HG02759 (cell line): Measurements from ENCODE around the gene PABPN1L.

ENCODE experiments used
- ATAC-seq: cut with Tn5 transposase; IDR thresholded peaks from one replicate; pipeline ENCODE4 v1.9.1; 2021; ENCODE audit warnings: mild to moderate bottlenecking, moderate library complexity; ENCODE audit not compliant: unreplicated experiment

PABPN1L gene

DNA sequence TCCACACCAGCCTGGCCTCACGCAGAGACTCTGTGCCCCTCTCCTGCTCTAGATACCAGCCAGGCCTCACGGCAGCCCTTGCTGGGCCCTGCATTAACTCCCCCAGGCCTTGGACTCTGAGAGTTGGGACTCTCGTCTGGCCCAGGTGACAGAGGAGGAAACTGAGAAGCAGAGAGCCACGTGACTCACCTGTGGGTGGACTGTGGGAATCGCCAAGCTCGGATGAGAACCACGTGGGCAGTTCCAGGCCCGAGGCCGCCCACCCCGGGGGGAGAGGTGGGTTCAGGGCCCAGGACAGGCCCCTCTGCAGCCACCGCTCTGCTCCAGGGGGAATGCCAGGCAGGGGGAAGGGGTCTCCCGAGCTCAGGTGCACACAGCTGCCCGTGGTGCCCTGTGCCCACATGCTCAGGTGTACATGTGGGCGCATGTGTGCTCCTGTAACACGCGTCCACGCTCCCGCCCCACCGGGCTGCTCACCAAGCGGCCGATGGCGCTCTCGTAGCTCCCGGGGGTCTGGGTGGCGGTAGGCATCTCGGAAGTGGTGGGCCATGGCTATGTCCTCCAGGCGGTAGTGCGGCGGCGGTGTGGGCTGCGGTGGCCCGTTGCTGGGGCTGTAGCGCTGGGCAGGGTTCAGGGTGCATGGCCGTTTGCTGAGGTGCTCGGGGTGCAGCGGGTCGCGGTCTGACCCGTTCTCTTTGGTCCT lies 18.3 kb upstream of the PABPN1L start:
- no peak for ATAC-seq

GRCh38 chr16:88883946-88884345 lies 17.5 kb upstream of the PABPN1L start:
- no peak for ATAC-seq

DNA sequence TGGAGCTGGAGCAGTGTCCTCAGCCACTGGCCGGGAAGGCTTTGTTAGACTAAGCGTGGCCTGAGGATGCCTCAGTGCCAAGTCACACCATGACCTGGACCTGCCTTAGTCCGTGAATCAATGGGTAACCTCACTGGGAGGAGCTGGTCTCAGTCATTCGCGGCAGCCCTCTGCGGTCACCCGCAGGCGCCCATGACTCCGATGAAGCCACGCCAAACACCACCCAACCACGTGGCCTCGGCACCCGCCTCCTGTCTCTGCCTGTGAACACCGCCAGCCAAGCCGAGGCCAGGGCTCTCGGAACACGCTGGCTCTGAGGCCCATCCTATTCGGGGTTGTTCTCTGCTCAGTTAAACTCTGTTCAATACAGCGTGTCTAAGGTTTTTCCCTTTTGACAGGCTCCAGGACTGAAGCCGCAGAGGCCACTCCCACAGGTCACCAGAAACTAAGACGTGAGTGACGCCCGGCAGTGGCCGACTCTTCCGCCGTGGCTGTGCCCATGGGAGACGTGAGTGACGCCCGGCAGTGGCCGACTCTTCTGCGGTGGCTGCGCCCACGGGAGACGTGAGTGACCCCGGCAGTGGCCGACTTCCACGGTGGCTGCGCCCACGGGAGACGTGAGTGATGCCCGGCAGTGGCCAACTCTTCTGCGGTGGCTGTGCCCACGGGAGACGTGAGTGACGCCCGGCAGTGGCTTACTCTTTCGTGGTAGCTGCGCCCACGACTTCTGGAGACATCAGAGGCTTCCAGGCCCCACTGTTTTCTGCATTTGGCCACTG lies 16.8 kb upstream of the PABPN1L start:
- ATAC-seq, result no peak

DNA sequence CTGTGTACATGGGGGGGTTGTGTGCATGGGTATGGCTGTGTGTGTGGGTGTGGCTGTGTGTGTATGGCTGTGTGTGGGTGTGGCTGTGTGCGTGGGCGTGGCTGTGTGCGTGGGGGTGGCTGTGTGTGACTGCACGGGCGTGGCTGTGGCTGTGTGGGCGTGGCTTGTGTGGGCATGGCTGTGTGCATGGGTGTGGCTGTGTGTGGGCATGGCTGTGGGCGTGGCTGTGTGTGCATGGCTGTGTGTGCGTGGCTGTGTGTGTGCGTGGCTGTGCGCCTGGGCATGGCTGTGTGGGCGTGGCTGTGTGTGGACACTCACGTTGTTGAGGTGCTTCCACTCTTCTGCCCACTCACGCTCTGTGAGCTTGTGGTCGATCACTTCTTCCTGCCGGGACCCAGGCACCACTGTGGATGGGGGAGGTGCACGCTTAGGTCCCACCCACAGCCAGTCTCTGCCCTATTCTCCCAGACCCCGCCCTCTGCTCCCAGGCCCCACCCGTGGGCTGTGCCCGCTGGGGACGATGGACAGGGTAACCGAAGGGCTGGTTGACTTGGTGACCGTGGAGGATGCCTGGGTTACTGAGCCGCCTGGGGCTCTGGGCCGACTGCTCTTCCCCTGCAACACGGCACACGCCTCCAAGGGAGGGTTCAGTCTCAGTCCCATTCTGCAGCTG lies 16.0 kb upstream of the PABPN1L start:
- no peak for ATAC-seq

DNA sequence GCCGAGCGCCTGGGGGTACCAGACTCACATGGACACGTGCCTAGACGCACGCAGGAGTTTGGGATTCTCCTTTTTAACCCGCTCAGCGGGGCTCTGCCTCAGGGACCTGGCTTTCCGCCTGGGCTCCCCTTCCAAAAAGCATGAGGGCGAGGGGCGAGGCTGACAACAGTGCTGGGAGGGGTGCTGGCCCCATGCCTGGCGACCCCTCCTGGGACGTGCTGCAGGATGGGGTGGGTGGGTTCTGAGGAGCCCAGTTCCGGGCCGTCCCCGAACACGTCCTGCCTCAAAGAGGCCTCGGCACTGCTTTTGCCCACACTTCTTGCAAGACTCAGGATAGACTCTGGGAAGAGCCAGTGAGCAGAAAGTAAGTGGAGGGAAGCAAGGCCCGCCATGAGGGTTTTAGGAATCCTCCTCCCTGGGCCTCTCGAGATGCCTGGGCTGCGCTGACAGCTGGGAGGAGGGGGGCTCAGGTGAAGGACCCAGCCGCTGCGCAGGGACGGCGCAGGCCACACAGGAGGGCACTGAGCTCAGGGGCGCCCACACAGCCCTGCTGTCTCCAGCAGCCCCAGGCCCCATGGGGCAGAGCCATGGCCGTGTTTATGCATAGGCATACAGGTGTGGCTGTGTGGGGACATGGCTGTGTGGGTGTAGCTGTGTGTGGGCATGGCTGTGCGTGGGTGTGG lies 15.4 kb upstream of the PABPN1L start:
- ATAC-seq, result no peak

DNA sequence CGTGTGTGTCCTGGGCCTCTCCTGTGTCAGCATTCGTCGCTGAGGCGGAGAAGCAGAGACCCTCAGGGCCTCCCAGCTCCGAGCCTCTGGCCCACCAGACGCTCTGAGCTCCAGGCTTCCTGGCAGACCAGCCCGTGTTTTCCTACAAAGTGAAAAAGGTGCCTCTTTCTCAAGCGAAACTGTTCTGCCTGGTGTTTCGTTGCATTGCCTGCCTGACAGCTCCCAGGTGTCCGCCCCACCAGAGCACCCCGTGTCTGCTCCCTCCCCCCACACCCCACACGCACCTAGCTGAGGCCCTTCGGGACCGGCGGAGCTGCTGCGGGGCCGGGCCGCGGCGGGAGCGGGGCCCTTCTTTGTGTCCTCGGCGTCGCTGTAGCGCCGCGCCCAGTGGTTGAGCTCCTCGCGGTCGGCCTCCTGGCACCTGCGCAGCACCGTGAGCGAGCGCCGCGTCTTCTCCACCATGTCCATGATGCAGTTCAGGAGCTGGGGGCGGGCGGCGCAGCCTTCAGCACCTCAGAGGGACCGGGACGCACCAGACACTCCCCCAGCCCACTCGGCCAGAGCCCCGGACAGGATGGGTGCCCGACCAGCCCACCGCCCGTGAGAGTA lies 14.7 kb upstream of the PABPN1L start:
- no peak for ATAC-seq

GRCh38 chr16:88880226-88881006 lies 14.0 kb upstream of the PABPN1L start:
- no peak for ATAC-seq

DNA sequence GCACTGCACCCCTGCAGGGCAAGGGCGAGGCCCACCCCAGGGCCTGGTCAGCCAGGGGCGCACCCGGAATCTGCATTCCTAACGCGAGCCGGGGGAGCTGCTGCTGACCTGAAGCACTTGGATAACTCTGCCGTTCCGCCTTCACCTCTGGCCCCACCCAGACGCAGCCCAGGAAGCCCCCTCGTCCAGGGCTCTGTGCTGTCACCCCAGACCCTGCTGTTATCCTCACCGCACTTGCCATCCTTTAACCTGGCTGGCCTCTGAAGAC lies 13.3 kb upstream of the PABPN1L start:
- ATAC-seq, result no peak

- ATAC-seq, result no peak
Measured at GRCh38 chr16:88878967-88879787, 12.7 kb upstream of the PABPN1L start.

GRCh38 chr16:88878356-88878755 lies 11.9 kb upstream of the PABPN1L start:
- no peak for ATAC-seq

DNA sequence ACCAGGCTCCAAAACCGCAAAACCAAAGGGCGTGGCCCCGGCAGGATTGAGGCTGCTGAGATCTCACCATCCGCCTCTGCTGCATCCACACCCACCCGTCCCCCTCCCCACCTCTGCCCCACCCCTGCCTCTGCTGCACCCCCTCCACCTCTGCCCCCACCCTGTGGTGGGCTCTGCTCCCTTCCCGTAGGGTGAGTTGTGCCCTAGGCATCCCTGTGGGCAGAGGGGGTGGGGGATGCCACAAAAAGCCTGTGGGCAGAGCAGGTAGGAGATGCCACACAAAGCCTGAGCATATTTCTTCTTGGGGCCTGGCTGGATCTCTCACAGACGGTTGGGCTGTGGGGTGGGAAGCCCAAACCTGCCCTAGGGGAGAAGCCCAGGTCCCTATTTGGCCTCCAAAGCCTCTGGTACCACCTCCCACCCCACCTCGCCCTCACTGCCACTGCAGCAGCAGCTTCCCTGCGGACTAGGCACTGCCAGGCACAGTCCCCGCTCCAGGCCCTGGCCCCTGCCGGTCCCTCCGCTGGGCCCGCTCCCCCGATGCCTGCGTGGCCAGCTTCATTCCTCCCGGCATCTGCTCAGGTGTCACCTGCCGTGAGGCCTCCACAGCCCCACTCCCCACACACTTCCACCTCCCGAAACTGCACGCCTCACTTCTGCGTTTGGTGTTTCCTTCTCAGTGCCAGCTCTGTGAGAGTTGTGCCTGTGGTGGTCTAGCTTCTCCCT lies 11.3 kb upstream of the PABPN1L start:
- ATAC-seq, result no peak

DNA sequence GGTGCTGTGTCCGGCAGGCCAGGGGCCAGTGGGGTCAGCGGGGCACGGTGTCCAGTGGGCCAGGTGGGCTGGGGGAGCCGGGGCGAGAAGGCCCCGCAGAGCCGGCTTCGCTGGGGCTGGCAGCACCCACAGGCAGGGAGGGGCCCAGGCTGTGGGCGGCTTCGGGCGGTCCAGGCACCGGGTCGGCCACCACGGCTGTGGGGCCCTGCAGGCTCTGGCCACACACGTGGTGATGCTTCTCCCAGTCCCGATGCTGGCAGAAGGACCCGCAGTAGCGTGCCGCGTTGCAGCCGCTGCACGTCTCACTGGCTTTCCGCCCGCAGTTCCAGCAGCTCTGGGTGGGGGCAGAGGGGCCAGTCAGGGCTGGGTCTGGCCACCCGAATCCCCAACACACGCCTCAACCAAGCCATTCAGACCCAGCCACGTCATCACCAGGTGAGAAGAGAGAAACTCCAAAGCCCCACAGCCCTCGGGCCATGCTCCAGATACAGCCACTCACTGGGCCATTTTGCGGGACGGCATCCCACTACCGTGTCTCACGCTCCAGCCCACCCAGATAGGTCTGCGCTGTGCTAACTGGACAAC lies 10.6 kb upstream of the PABPN1L start:
- no peak for ATAC-seq

- ATAC-seq, result no peak
Measured at GRCh38 chr16:88875703-88876234, 9.3 kb upstream of the PABPN1L start.

- no peak for ATAC-seq
Measured at GRCh38 chr16:88874938-88875599, 8.6 kb upstream of the PABPN1L start.

GRCh38 chr16:88872650-88873331 lies 6.3 kb upstream of the PABPN1L start:
- no peak for ATAC-seq

- no peak for ATAC-seq
Measured at GRCh38 chr16:88871730-88872416, 5.4 kb upstream of the PABPN1L start.

GRCh38 chr16:88871349-88871702 lies 4.9 kb upstream of the PABPN1L start:
- no peak for ATAC-seq
